NCI-H1417 treated with DMSO at 0.1 percent for 48 hours (cell line): ENCODE results near the gene MYH8.

Source experiments
- DNase-seq: peaks from one replicate; lab custom pipeline; 2025; lab: John Stamatoyannopoulos, UW

Gene MYH8

DNA sequence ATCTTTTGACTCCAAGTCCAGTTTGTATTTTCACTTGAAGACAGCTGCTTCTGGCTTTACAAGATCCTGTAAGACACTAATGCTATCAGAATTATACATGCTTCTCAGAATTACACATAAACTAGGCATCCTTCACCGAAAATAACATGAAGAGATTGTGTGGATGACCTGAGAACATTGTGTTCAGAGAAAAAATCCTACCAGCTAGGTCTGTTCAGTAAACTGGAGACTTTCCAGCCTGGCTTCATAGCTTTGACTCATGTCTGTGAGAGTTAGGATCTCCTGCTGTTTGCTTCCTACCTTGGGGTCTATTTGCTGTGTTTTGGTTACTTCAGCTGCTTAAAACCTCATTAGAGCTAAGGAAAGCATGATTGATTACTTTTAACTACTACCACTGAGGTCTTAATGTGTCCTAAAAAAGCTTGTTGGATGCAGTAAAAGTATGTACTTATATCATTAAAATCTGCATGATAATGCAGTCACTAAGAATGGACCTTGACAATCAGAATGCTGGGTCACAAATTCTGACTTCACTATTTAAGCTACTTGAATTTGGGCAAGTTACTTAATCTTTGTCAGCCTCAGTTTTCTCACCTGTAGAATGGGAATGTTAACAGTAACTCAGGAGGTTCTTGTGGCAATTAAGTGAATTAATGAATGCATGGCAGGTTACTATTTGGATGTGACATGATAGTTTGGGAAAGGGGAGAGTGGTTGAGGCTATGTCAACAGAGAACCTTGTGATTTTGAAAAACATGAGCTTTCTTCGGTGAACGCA lies 40.9 kb downstream of the MYH8 start:
- DNase-seq, result no peak

DNA sequence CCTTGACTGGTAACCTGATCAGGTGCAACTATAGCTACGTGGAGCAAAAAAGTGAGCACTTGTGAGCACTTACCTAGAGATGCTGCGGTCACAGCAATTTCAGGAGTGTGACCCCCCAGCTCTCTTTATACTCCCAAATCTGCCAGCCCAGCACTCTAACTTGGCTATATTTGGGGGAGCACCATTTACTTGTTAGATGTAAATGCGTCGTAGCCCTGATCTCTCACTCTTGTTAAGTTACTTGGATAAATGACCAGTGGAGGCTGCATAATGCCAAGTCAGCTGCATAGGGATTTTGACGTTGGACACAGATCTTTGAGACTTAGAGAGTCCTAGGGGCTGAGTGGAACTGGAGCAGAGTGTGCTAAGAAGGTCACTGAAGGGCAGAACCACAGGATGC lies 48.8 kb downstream of the MYH8 start, which contains the start of gene MYH13:
Gene MYH13, minus strand, starts transcription at position 101 of the 400 bp plus-strand sequence. CDS start 8,476 bp downstream, outside the sequence.
- no peak for DNase-seq

DNA sequence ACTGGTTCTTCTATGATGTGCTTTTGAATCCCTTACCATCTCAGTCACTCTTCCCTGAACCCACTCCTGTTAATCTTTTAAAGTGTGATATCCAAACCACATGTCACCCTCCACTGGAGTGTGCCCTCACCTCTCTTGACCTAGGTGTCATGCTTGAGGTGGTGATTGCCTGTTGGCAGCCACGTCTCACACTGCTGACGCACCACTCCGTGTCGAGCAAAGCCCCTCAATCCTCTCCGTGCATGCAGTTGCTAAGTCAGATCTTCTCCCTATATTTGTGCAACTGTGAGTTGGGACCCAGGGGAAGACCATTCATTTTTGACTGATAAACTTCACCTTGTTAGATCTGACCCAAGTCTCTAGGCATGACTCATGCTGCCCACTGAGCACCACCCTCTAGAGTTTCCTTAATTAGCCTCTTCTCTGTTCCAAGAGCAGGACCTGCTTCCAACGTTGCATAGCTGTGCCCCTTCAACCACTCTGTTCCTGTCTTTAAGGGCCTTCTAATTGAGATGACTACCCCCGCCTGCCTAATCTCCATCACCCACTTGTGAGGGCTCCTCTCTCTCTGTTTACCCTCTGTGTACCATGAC lies 51.6 kb downstream of the MYH8 start:
- DNase-seq, result no peak

DNA sequence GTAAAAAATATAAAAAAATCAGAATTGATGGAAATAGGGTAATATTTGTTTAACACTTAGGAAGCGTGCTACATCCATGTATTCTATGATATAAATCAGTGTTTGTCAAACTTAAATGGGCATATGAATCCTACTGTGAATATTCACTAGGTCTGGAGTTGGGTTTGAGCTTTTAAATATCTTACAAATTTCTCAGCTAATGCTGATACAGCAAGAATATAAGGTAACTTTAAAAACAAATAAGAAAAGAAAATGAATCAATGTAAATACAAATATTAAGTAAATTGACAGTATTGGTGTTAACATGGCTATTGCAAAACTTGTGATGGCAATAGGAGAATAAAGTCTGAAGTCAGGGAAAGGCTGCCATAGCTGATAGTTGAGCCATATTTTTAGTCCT lies 52.5 kb downstream of the MYH8 start:
- DNase-seq, result no peak

- no peak for DNase-seq
Measured at GRCh38 chr17:10368561-10368960, 53.2 kb downstream of the MYH8 start.

- no peak for DNase-seq
Measured at GRCh38 chr17:10360578-10360977, 61.2 kb downstream of the MYH8 start.

GRCh38 chr17:10357768-10358167 lies 64.0 kb downstream of the MYH8 start:
- DNase-seq, result no peak

DNA sequence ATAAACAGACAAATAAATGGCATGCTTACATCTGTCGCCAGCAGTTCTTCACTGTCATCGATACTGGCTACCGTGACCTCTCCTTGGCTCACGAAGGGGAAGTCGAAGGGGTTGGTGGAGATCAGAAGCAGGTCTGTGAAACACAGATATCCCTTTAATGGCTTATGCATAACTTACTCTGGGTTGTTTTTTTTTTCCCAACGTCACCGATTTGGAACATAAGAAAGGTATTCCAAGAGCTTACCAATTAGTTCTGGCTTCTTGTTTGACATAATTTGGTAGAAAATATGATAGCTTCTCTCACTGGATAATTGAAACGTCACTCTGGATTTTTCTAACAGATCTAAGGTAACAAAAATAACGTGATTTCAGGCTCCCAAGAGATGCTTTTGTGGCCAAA lies 67.1 kb downstream of the MYH8 start:
- DNase-seq, result no peak

DNA sequence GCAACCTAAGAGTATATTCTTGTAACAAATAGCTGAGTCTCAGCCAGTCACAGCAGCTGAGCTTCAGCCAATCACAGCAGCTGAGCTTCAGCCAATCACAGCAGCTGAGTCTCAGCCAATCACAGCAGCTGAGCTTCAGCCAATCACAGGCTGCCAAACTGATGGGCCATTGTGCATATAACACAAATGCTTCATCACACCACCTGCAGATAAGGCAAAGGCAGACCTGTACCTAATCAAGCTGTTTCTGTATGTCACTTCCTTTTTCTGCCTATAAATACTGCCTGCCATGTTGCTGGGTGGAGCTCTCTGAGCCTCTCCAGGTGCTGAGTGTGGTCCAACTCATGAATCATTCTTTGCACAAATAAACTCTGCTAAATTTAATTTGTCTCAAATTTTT lies 68.9 kb downstream of the MYH8 start:
- DNase-seq, result no peak

- DNase-seq, result no peak
Measured at GRCh38 chr17:10349403-10349802, 72.3 kb downstream of the MYH8 start.

GRCh38 chr17:10344816-10345215 lies 76.9 kb downstream of the MYH8 start:
- DNase-seq, result no peak
